HL-60 (cell line): ENCODE measurements around the gene COX7A2L.
"Not testable (repeated sequence)": the region's sequence is repeated elsewhere in the genome, so short reads cannot be mapped to it uniquely, and the experiment has no call there.

Source experiments
- GABPA ChIP-seq: IDR thresholded peaks from 2 replicates; pipeline ENCODE4 v1.6.1; 2012; ENCODE audit warnings: low read depth
- POLR2AphosphoS5 ChIP-seq: IDR thresholded peaks from 2 replicates; pipeline ENCODE4 v1.6.1; 2012; ENCODE audit warnings: low read depth
- SPI1 ChIP-seq: IDR thresholded peaks from 2 replicates; pipeline ENCODE4 v1.6.1; 2012; ENCODE audit warnings: low read depth, mild to moderate bottlenecking, borderline replicate concordance
- TF ChIP-seq, protein P1 (sequence below): IDR thresholded peaks from 2 replicates; pipeline ENCODE4 v1.6.1; 2012; ENCODE audit warnings: low read depth; ENCODE audit not compliant: insufficient replicate concordance
- TF ChIP-seq, protein P2 (sequence below): IDR thresholded peaks from one replicate; pipeline ENCODE4 v1.5.1; 2011; ENCODE audit warnings: low read length, control low read depth, inconsistent platforms; ENCODE audit not compliant: insufficient read depth

DNA sequence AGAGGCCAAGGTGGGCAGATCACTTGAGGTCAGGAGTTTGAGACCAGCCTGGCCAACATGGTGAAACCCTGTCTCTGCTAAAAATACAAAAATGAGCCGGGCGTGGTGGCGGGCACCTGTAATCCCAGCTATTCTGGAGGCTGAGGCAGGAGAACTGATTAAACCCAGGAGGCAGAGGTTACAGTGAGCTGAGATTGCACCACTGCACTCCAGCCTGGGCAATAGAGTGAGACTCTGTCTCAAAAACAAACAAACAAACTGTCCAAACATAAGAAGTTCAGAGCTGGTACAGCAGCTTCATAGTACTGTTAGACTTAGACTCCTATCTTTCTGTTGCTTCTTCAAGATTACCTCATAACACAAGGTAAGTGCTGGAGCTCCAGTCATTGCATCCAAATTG is 32.3 kb upstream of the COX7A2L start:
- TF ChIP-seq, protein P1, sequence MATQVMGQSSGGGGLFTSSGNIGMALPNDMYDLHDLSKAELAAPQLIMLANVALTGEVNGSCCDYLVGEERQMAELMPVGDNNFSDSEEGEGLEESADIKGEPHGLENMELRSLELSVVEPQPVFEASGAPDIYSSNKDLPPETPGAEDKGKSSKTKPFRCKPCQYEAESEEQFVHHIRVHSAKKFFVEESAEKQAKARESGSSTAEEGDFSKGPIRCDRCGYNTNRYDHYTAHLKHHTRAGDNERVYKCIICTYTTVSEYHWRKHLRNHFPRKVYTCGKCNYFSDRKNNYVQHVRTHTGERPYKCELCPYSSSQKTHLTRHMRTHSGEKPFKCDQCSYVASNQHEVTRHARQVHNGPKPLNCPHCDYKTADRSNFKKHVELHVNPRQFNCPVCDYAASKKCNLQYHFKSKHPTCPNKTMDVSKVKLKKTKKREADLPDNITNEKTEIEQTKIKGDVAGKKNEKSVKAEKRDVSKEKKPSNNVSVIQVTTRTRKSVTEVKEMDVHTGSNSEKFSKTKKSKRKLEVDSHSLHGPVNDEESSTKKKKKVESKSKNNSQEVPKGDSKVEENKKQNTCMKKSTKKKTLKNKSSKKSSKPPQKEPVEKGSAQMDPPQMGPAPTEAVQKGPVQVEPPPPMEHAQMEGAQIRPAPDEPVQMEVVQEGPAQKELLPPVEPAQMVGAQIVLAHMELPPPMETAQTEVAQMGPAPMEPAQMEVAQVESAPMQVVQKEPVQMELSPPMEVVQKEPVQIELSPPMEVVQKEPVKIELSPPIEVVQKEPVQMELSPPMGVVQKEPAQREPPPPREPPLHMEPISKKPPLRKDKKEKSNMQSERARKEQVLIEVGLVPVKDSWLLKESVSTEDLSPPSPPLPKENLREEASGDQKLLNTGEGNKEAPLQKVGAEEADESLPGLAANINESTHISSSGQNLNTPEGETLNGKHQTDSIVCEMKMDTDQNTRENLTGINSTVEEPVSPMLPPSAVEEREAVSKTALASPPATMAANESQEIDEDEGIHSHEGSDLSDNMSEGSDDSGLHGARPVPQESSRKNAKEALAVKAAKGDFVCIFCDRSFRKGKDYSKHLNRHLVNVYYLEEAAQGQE, result not testable (repeated sequence)
- TF ChIP-seq, protein P2, sequence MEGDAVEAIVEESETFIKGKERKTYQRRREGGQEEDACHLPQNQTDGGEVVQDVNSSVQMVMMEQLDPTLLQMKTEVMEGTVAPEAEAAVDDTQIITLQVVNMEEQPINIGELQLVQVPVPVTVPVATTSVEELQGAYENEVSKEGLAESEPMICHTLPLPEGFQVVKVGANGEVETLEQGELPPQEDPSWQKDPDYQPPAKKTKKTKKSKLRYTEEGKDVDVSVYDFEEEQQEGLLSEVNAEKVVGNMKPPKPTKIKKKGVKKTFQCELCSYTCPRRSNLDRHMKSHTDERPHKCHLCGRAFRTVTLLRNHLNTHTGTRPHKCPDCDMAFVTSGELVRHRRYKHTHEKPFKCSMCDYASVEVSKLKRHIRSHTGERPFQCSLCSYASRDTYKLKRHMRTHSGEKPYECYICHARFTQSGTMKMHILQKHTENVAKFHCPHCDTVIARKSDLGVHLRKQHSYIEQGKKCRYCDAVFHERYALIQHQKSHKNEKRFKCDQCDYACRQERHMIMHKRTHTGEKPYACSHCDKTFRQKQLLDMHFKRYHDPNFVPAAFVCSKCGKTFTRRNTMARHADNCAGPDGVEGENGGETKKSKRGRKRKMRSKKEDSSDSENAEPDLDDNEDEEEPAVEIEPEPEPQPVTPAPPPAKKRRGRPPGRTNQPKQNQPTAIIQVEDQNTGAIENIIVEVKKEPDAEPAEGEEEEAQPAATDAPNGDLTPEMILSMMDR, result not testable (repeated sequence)
- TF ChIP-seq SPI1, POLR2AphosphoS5, GABPA: not testable (repeated sequence)
